ENCODE measurements around the gene FASTK.
A peak's percentile ranks its signal among the peaks of the same experiment; 100 is the strongest.
"Not testable (repeated sequence)": the region's sequence is repeated elsewhere in the genome, so short reads cannot be mapped to it uniquely, and the experiment has no call there.

Gene FASTK

GRCh38 chr7:151027728-151028130 is 52.9 kb downstream of the FASTK start:
- H3K4me1 Mint-ChIP-seq, result peaks cover 35% of the 10 kb centered on the region
- H3K9me3 Mint-ChIP-seq, DNase-seq, H3K27me3 Mint-ChIP-seq: not testable (repeated sequence)
- H3K4me3 Mint-ChIP-seq, result peak overlapping the region; percentile 96 to 97
- H3K27ac Mint-ChIP-seq, result peak overlapping the region; percentile 93 to 97
- peak; percentile 8 for ATAC-seq

- ATAC-seq, H3K9me3 Mint-ChIP-seq, H3K27me3 Mint-ChIP-seq, DNase-seq: not testable (repeated sequence)
- Mint-ChIP-seq H3K27ac (peak overlapping the region in 1 of 2 donors; percentile 93), H3K4me1 (peaks cover 33% of the 10 kb centered on the region), H3K4me3 (peak overlapping the region; percentile 96 to 97)
Measured at GRCh38 chr7:151026771-151027727, 53.6 kb downstream of the FASTK start.

All from stimulated activated naive CD8-positive, alpha-beta T cell treated with anti-CD3 and anti-CD28 coated beads, Interleukin-15, amount 100 ng/mL, for 72 hours (primary cell).